Loucy (cell line): ENCODE results near the gene LRRC15.

Experiments
- CTCF ChIP-seq: fragments of 200-600 bp; sonication (generic); conservative IDR thresholded peaks from 2 replicates; pipeline ENCODE4 v1.5.1; 2014; ENCODE audit warnings: mild to moderate bottlenecking, antibody characterized with exemption, low read length
- EZH2phosphoT487 ChIP-seq: fragments of 200-600 bp; IDR thresholded peaks from 2 replicates; pipeline ENCODE4 v1.6.1; 2018; ENCODE audit warnings: antibody characterized with exemption, mild to moderate bottlenecking, moderate library complexity, borderline replicate concordance

- TF ChIP-seq CTCF (no peak), EZH2phosphoT487 (no peak)
These were observed 28.3 kb upstream of the LRRC15 start for GRCh38 chr3:194397757-194398312.
